Mesendoderm (in vitro differentiated cells): ENCODE results near the gene ARRB2.

Source experiments
- DNase-seq: peaks from one replicate; pipeline ENCODE4 v3.0.0; 2013
- H2AK5ac ChIP-seq: 2 replicates; pipeline ENCODE4 v1.6.1; 2013; ENCODE audit warnings: low read length, inconsistent platforms
- H2BK120ac ChIP-seq: 2 replicates; pipeline ENCODE4 v1.6.1; 2013; ENCODE audit warnings: low read depth, mild to moderate bottlenecking, low read length, moderate library complexity, mixed read lengths
- H2BK15ac ChIP-seq: replicated peaks from 2 replicates; pipeline ENCODE4 v1.6.1; 2013; ENCODE audit warnings: low read depth, mild to moderate bottlenecking, moderate library complexity
- H2BK5ac ChIP-seq: 2 replicates; pipeline ENCODE4 v1.6.1; 2013; ENCODE audit warnings: low read length, inconsistent platforms
- H3K18ac ChIP-seq: 2 replicates; pipeline ENCODE4 v1.6.1; 2013; ENCODE audit warnings: mild to moderate bottlenecking, low read length, mixed read lengths
- H3K23ac ChIP-seq: one replicate; pipeline ENCODE4 v1.6.1; 2013; ENCODE audit warnings: low read length
- H3K27ac ChIP-seq: 2 replicates; pipeline ENCODE4 v1.5.1; 2013; ENCODE audit warnings: low read depth, mild to moderate bottlenecking, inconsistent platforms, low read length, moderate library complexity
- H3K27me3 ChIP-seq: 2 replicates; pipeline ENCODE4 v1.6.1; 2013; ENCODE audit warnings: low read length, control low read depth, mild to moderate bottlenecking, inconsistent platforms; ENCODE audit not compliant: insufficient read depth, poor library complexity
- H3K36me3 ChIP-seq: 2 replicates; pipeline ENCODE4 v1.6.1; 2013; ENCODE audit warnings: low read length, inconsistent platforms; ENCODE audit not compliant: control insufficient read depth, insufficient read depth
- H3K4ac ChIP-seq: one replicate; pipeline ENCODE4 v1.6.1; 2013; ENCODE audit warnings: low read depth, mild to moderate bottlenecking, low read length, moderate library complexity
- H3K4me1 ChIP-seq: 2 replicates; pipeline ENCODE4 v1.6.1; 2013; ENCODE audit warnings: low read depth, low read length, inconsistent platforms; ENCODE audit not compliant: control insufficient read depth
- H3K4me2 ChIP-seq: 2 replicates; pipeline ENCODE4 v1.6.1; 2013; ENCODE audit warnings: low read length
- H3K4me3 ChIP-seq: 2 replicates; pipeline ENCODE4 v1.5.1; 2013; ENCODE audit warnings: mild to moderate bottlenecking, low read length
- H3K56ac ChIP-seq: one replicate; pipeline ENCODE4 v1.6.1; 2013; ENCODE audit warnings: low read length
- H3K79me1 ChIP-seq: 2 replicates; pipeline ENCODE4 v1.6.1; 2013; ENCODE audit warnings: low read length, inconsistent platforms
- H3K79me2 ChIP-seq: 2 replicates; pipeline ENCODE4 v1.6.1; 2013; ENCODE audit warnings: mild to moderate bottlenecking, low read length; ENCODE audit not compliant: control insufficient read depth, insufficient read depth
- H3K9ac ChIP-seq: 2 replicates; pipeline ENCODE4 v1.6.1; 2013; ENCODE audit warnings: low read length, inconsistent platforms
- H4K5ac ChIP-seq: one replicate; pipeline ENCODE4 v1.6.1; 2013; ENCODE audit warnings: low read length
- H4K8ac ChIP-seq: one replicate; pipeline ENCODE4 v1.6.1; 2013; ENCODE audit warnings: low read depth, mild to moderate bottlenecking, control low read depth, low read length, moderate library complexity
- WGBS: extraction: QIAGEN DNeasy Blood & Tissue Kit; methylation state at CpG from one replicate; pipeline ENCODE4 v1.1.7; 2013; ENCODE audit warnings: low lambda C conversion rate, missing lambda C conversion rate; ENCODE audit not compliant: insufficient coverage; ENCODE audit errors: extremely low coverage; 5-methylcytosine and 5-hydroxymethylcytosine counted together

Gene ARRB2

GRCh38 chr17:4743898-4744297, 33.5 kb downstream of the ARRB2 start:
- no peak overlapping the region for H3K27ac ChIP-seq
- no peaks in the 10 kb centered on the region for H3K79me1 ChIP-seq
- H3K56ac ChIP-seq: no peak overlapping the region
- no peaks in the 10 kb centered on the region for H3K79me2 ChIP-seq
- no peak overlapping the region for H4K5ac ChIP-seq
- no peaks in the 10 kb centered on the region for H3K36me3 ChIP-seq
- no peak overlapping the region for H3K9ac ChIP-seq
- H2BK5ac ChIP-seq: no peak overlapping the region
- H3K4me3 ChIP-seq: no peak overlapping the region
- no peak overlapping the region for H2AK5ac ChIP-seq
- H3K4ac ChIP-seq: no peak overlapping the region
- peaks cover 23% of the 10 kb centered on the region for H3K27me3 ChIP-seq
- H3K18ac ChIP-seq: no peak overlapping the region
- no peak overlapping the region for H2BK15ac ChIP-seq
- H2BK120ac ChIP-seq: no peak overlapping the region
- H3K4me1 ChIP-seq: no peaks in the 10 kb centered on the region
- no peak overlapping the region for H4K8ac ChIP-seq
- WGBS: no CpG with 5 or more reads among the region's 9 CpGs
- H3K4me2 ChIP-seq: no peak overlapping the region
- DNase-seq: no peak
- no peak overlapping the region for H3K23ac ChIP-seq

GRCh38 chr17:4744999-4745969, 34.9 kb downstream of the ARRB2 start:
- H2BK15ac ChIP-seq: no peak overlapping the region
- no CpG with 5 or more reads among the region's 51 CpGs for WGBS
- no peak overlapping the region for H2BK120ac ChIP-seq
- no peak overlapping the region for H2AK5ac ChIP-seq
- H3K18ac ChIP-seq: peak overlapping the region; percentile 32
- no peak overlapping the region for H2BK5ac ChIP-seq
- H3K23ac ChIP-seq: no peak overlapping the region
- H3K4me2 ChIP-seq: peak overlapping the region; percentile 72
- no peaks in the 10 kb centered on the region for H3K4me1 ChIP-seq
- H3K56ac ChIP-seq: peak overlapping the region; percentile 82
- H3K27ac ChIP-seq: no peak overlapping the region
- peak overlapping the region; percentile 37 for H3K4me3 ChIP-seq
- H3K79me1 ChIP-seq: no peaks in the 10 kb centered on the region
- H3K9ac ChIP-seq: peak overlapping the region; percentile 41
- H3K79me2 ChIP-seq: no peaks in the 10 kb centered on the region
- H4K8ac ChIP-seq: no peak overlapping the region
- H3K4ac ChIP-seq: no peak overlapping the region
- DNase-seq: peak; percentile 73
- H4K5ac ChIP-seq: no peak overlapping the region
- peaks cover 9% of the 10 kb centered on the region for H3K27me3 ChIP-seq
- no peaks in the 10 kb centered on the region for H3K36me3 ChIP-seq

GRCh38 chr17:4747847-4748246, 37.4 kb downstream of the ARRB2 start:
- Histone ChIP-seq H3K79me1 (no peaks in the 10 kb centered on the region), H3K4me2 (no peak overlapping the region), H2BK120ac (no peak overlapping the region), H3K4me3 (no peak overlapping the region), H3K4me1 (no peaks in the 10 kb centered on the region), H3K18ac (no peak overlapping the region), H3K23ac (no peak overlapping the region), H2BK5ac (no peak overlapping the region), H3K27ac (no peak overlapping the region), H3K27me3 (no peaks in the 10 kb centered on the region), H3K56ac (no peak overlapping the region), H3K36me3 (no peaks in the 10 kb centered on the region), H4K5ac (no peak overlapping the region), H2BK15ac (no peak overlapping the region), H3K9ac (no peak overlapping the region), H3K79me2 (no peaks in the 10 kb centered on the region), H3K4ac (no peak overlapping the region), H4K8ac (no peak overlapping the region), H2AK5ac (no peak overlapping the region)
- DNase-seq: no peak
- WGBS: no CpG with 5 or more reads among the region's 5 CpGs

GRCh38 chr17:4748686-4749085, 38.3 kb downstream of the ARRB2 start:
- DNase-seq: no peak
- Histone ChIP-seq H3K79me2 (no peaks in the 10 kb centered on the region), H2BK5ac (no peak overlapping the region), H3K4me3 (no peak overlapping the region), H3K18ac (no peak overlapping the region), H2BK120ac (no peak overlapping the region), H4K8ac (no peak overlapping the region), H3K56ac (no peak overlapping the region), H2AK5ac (no peak overlapping the region), H3K27me3 (no peaks in the 10 kb centered on the region), H3K36me3 (no peaks in the 10 kb centered on the region), H3K79me1 (no peaks in the 10 kb centered on the region), H3K9ac (no peak overlapping the region), H3K23ac (no peak overlapping the region), H3K27ac (no peak overlapping the region), H4K5ac (no peak overlapping the region), H3K4me1 (no peaks in the 10 kb centered on the region), H3K4me2 (no peak overlapping the region), H3K4ac (no peak overlapping the region), H2BK15ac (no peak overlapping the region)
- WGBS: no CpG with 5 or more reads among the region's 4 CpGs

GRCh38 chr17:4750606-4751005, 40.2 kb downstream of the ARRB2 start:
- Histone ChIP-seq H3K18ac (no peak overlapping the region), H3K36me3 (no peaks in the 10 kb centered on the region), H3K79me1 (no peaks in the 10 kb centered on the region), H3K4me2 (no peak overlapping the region), H3K9ac (no peak overlapping the region), H3K27me3 (no peaks in the 10 kb centered on the region), H2BK15ac (no peak overlapping the region), H3K23ac (no peak overlapping the region), H3K56ac (no peak overlapping the region), H2AK5ac (no peak overlapping the region), H2BK5ac (no peak overlapping the region), H4K5ac (no peak overlapping the region), H3K4ac (no peak overlapping the region), H3K4me1 (no peaks in the 10 kb centered on the region), H3K27ac (no peak overlapping the region), H3K79me2 (no peaks in the 10 kb centered on the region), H4K8ac (no peak overlapping the region), H2BK120ac (no peak overlapping the region), H3K4me3 (no peak overlapping the region)
- WGBS: no CpG with 5 or more reads among the region's 3 CpGs
- no peak for DNase-seq
